Brain microvascular endothelial cell (primary cell): ENCODE measurements around the gene RAB4B.
"Not testable (repeated sequence)": the region's sequence is repeated elsewhere in the genome, so short reads cannot be mapped to it uniquely, and the experiment has no call there.

Experiments used
- DNase-seq: peaks from one replicate; pipeline ENCODE4 v3.0.0-alpha.2; 2020
- H3K27ac ChIP-seq: fragments of 250-450 bp; sonication (Bioruptor Pico); 2 replicates; pipeline ENCODE4 v1.5.1; 2020; ENCODE audit warnings: mild to moderate bottlenecking, moderate library complexity
- H3K27me3 ChIP-seq: fragments of 250-450 bp; sonication (Bioruptor Pico); replicated peaks from 2 replicates; pipeline ENCODE4 v1.5.1; 2020; ENCODE audit warnings: mild to moderate bottlenecking
- H3K36me3 ChIP-seq: fragments of 250-450 bp; sonication (Bioruptor Pico); replicated peaks from 2 replicates; pipeline ENCODE4 v1.5.1; 2020; ENCODE audit warnings: mild to moderate bottlenecking
- H3K4me3 ChIP-seq: 2 replicates; pipeline ENCODE4 v1.5.1; 2011; ENCODE audit warnings: low read depth, mild to moderate bottlenecking, control low read depth, low read length, moderate library complexity
- in situ Hi-C: cut with HindIII; loops from 2 replicates; pipeline ENCODE4 v1.10.0; 2017; ENCODE audit warnings: low sequenced_read_pairs, low pct_ligation_motif_present
- TF ChIP-seq, protein P1 (sequence below): IDR thresholded peaks from 2 replicates; pipeline ENCODE4 v1.5.1; 2011; ENCODE audit warnings: low read depth, mild to moderate bottlenecking, moderate library complexity, low read length, control low read depth, inconsistent platforms; ENCODE audit errors: missing control alignments

Gene RAB4B

DNA sequence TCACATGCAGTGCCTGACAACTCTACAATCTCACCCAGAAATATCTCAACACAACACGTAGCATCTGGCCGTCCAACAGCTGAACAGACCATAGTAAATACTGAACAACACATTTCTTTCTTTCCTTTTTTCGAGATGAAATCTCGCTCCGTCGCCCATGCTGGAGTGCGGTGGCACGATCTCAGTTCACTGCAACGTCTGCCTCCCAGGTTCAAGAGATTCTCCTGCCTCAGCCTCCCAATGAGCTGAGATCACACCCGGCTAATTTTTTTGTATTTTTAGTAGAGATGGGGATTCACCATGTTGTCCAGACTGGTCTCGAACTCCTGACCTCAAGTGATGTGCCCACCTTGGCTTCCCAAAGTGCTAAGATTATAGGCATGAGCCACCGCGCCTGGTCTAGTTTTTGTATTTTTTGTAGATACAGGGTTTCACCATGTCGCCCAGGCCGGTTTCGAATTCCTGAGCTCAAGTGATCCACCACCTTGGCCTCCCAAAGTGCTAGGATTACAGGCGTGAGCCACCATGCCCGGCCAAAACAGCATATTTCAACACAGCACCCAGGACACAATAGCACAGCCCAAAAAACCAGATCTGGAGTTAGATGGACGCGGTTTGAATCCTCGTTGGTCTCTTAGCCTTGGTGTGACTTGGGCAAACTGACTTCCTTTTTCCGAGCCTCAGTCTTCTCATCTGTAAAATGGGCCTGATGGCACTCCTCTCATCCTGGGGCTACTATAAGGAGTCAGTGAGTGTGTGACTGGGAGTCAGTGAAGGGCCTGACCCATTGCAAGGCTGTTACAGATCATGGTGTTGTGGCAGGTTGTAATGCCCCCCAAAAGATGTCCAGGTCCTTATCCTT, 49.6 kb downstream of the RAB4B start:
- DNase-seq = no peak
- no peak overlapping the region for H3K27ac ChIP-seq
- in situ Hi-C loops = no loop called here
- H3K36me3 ChIP-seq = no peaks in the 10 kb centered on the region
- no peak overlapping the region for H3K4me3 ChIP-seq
- no peaks in the 10 kb centered on the region for H3K27me3 ChIP-seq
- TF ChIP-seq, protein P1, sequence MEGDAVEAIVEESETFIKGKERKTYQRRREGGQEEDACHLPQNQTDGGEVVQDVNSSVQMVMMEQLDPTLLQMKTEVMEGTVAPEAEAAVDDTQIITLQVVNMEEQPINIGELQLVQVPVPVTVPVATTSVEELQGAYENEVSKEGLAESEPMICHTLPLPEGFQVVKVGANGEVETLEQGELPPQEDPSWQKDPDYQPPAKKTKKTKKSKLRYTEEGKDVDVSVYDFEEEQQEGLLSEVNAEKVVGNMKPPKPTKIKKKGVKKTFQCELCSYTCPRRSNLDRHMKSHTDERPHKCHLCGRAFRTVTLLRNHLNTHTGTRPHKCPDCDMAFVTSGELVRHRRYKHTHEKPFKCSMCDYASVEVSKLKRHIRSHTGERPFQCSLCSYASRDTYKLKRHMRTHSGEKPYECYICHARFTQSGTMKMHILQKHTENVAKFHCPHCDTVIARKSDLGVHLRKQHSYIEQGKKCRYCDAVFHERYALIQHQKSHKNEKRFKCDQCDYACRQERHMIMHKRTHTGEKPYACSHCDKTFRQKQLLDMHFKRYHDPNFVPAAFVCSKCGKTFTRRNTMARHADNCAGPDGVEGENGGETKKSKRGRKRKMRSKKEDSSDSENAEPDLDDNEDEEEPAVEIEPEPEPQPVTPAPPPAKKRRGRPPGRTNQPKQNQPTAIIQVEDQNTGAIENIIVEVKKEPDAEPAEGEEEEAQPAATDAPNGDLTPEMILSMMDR = no peak

DNA sequence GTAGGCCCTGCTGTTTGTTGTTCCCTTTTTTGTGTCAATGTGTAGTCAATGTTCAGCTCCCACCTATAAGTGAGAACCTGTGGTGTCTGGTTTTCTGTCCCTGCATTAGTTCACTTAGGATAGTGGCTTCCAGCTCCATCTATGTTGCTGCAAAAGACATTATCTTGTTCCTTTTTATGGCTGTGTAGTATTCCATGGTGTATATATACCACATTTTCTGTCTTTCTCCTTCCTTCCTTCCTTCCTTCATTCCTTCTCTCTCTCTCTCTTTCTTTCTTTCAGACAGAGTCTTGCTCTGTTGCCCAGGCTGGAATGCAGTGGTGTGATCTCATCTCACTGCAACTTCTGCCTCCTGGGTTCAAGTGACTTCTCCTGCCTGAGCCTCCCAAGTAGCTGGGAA, 51.2 kb downstream of the RAB4B start:
- H3K4me3 ChIP-seq = no peak overlapping the region
- in situ Hi-C loops = no loop called here
- H3K27me3 ChIP-seq = no peaks in the 10 kb centered on the region
- TF ChIP-seq, protein P1 = no peak
- no peak overlapping the region for H3K27ac ChIP-seq
- no peaks in the 10 kb centered on the region for H3K36me3 ChIP-seq
- DNase-seq = no peak

DNA sequence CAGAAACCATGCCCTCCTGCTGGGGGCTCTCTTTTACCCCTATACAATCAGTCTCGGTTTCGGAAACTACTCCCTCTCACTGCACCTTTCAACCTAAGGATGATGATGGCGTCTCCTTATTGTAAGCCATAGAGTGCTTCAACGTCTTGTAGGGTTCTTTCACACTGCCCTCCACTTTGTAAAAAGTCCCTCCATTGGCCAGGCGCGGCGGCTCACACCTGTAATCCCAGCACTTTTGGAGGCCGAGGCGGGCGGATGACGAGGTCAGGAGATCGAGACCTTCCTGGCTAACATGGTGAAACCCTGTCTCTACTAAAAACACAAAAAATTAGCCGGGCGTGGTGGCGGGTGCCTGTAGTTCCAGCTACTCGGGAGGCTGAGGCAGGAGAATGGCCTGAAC, 52.7 kb downstream of the RAB4B start:
- H3K36me3 ChIP-seq, H3K4me3 ChIP-seq, H3K27me3 ChIP-seq, H3K27ac ChIP-seq, in situ Hi-C loops, DNase-seq: not testable (repeated sequence)

DNA sequence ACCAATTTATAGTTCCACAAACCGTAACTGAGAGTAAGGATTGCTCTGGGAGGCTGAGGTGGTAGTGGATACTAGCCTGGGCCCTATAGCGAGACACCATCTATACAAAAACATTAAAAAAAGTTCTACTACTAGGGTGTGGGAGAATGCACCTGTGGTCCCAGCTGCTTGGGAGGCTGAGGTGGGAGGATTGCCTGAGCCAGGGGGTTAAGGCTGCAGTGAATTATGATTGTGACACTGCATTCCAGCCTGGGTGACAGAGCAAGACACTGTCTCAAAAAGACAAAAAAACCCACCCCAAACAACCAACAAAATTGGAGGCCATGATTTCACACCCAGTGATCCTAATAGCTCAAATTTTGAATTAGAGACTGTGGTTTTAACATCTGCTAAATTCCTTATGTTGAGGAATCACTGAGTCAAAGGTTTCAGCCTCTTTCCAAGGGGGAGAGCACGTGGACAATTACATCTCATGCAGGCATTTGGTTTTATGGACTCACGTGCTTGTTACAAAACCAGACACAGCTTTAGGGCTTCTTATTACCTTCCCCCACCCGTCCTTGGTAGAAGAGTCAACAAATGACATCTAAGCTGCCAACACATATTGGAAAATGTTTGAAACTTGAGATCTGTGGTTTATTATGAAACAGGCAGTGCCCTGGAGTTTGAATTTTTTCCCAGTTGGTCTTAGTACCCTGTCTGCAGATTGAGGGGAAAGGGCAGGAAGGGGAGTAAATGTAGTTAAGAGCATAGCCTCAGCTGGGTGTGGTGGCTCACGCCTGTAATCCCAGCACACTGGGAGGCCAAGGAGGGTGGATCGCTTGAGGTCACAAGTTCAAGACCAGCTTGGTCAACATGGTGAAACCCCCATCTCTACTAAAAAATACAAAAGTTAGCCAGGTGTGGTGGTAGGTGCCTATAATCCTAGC, 53.7 kb downstream of the RAB4B start:
- Histone ChIP-seq H3K4me3 (no peak overlapping the region), H3K36me3 (no peaks in the 10 kb centered on the region), H3K27ac (no peak overlapping the region), H3K27me3 (no peaks in the 10 kb centered on the region)
- in situ Hi-C loops = no loop called here
- DNase-seq = peak; percentile 22
- TF ChIP-seq, protein P1 = no peak

DNA sequence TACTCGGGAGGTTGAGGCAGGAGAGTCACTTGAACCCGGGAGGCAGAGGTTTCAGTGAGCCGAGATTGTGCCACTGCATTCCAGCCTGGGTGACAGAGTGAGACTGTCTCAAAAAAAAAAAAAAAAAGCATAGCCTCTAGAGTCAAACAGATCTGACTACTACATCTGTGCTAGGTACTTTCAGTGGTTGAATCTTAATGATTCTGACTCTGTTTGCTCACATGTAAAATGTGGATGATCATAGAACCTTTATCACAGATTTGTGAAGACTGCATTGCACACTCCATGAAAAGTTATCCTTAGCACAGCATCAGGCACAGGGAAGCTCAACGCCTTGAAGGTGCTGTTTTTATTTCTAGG, 54.4 kb downstream of the RAB4B start:
- H3K27me3 ChIP-seq, in situ Hi-C loops, H3K27ac ChIP-seq, DNase-seq, H3K4me3 ChIP-seq, H3K36me3 ChIP-seq: not testable (repeated sequence)

DNA sequence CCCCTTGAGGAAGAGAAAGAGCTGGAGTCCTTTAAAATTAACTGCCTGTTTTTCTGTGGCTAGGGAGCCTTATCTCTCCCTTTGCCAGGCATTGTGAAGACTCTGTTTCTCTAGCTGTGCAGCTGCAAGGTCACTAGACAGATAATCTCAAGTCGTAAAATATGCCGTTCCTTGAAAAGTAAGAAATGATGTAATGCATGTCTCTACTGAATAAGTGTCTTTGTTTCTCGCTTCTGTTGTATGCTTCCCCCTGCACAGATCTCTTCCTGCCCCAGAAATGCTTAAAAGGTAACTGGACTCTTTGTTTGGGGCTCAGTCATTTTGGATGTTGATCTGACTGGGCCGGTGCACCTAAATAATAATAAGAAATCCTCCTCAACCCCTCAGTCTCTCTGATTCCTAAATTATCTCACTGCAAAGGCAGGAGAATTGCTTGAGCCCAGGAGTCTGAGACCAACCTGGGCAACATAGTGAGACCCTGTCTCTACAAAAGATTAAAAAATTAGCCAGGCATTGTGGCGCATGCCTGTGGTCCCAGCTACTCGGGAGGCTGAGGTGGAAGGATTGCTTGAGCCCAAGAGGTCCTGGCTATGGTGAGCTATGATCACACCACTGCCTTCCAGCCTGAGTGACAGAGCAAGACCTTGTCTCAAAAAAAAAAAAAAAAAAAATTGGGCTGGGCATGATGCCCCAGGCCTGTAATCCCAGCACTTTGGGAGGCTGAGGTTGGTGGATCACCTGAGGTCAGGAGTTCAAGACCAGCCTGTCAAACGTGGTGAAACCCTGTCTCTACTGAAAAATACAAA, 55.9 kb downstream of the RAB4B start:
- in situ Hi-C loops, DNase-seq, H3K36me3 ChIP-seq, H3K27me3 ChIP-seq, H3K4me3 ChIP-seq, H3K27ac ChIP-seq: not testable (repeated sequence)
